ENCODE measurements around the gene HYDIN. TPM values are rescaled to one million over a fixed set of nuclear protein-coding genes. Genes with fewer than 3 reads are reported as not detected.

HYDIN gene
- total and polyA plus RNA-seq, 7 experiments from 2014 or later = 0.13 to 0.89 (median 0.32) TPM; not detected in 4

GRCh38 chr16:70770626-70771552 is 459.6 kb downstream of the HYDIN start:
- no peaks in the 10 kb centered on the region for H3K9me3 Mint-ChIP-seq
- H3K4me3 ChIP-seq (ENCODE audit: low read length) = no peak overlapping the region
- no peaks in the 10 kb centered on the region for H3K27me3 ChIP-seq (ENCODE audit: control insufficient read depth in 2 of 2, insufficient read depth in 2 of 2, low read length in 2 of 2)
- ATAC-seq (peak; percentile 76), DNase-seq (peak; percentile 20 to 70 (median 38))
- peaks cover 0 to 74% (median 3%) of the 10 kb centered on the region in 3 experiments for H3K36me3 ChIP-seq (ENCODE audit: control insufficient read depth in 2 of 3, insufficient read depth in 3 of 3, low read length in 3 of 3)
- H3K27me3 Mint-ChIP-seq = no peaks in the 10 kb centered on the region
- no peak overlapping the region for H3K27ac ChIP-seq (ENCODE audit: low read depth, low read length)
- no peaks in the 10 kb centered on the region for H3K9me3 ChIP-seq (ENCODE audit: control insufficient read depth in 2 of 3, low read length in 3 of 3)
- ChIA-PET CTCF (interaction anchor here (0.6 to 3.1 kb wide), 30 partner anchors 9 to 1444 kb away, joined by 3 to 33 read pairs (median 4); no protein-coding TSS in a partner anchor), POLR2A (interaction anchor here (0.6 to 2.4 kb wide), 8 partner anchors 20 to 539 kb away, joined by 3 to 10 read pairs (median 4); no protein-coding TSS in a partner anchor)
- H3K4me1 Mint-ChIP-seq = peaks cover 0 to 8% (median 0%) of the 10 kb centered on the region in 7 donors
- H3K27ac Mint-ChIP-seq = peak overlapping the region in 3 of 9 donors; percentile 12 to 26 (median 13)
- no peak overlapping the region for H3K4me3 Mint-ChIP-seq
- peaks cover 0 to 39% (median 4%) of the 10 kb centered on the region in 5 donors for H3K36me3 Mint-ChIP-seq
- intact Hi-C loops (cut with micrococcal nuclease) = loop anchor here (1.0 to 5.0 kb wide), 8 partner anchors 21 to 262 kb away; no protein-coding TSS in a partner anchor
- H3K4me1 ChIP-seq (ENCODE audit: control insufficient read depth in 2 of 2, insufficient read depth in 2 of 2, low read length in 2 of 2) = no peaks in the 10 kb centered on the region

- H3K27me3 ChIP-seq (ENCODE audit: control insufficient read depth in 2 of 2, insufficient read depth in 2 of 2, low read length in 2 of 2) = no peaks in the 10 kb centered on the region
- Mint-ChIP-seq H3K9me3 (no peaks in the 10 kb centered on the region), H3K4me3 (no peak overlapping the region), H3K27ac (peak overlapping the region in 1 of 9 donors; percentile 13), H3K27me3 (no peaks in the 10 kb centered on the region), H3K36me3 (peaks cover 0 to 38% (median 4%) of the 10 kb centered on the region in 5 donors), H3K4me1 (peaks cover 0 to 8% (median 0%) of the 10 kb centered on the region in 7 donors)
- POLR2A ChIA-PET = interaction anchor here (0.8 to 2.4 kb wide), 5 partner anchors 19 to 91 kb away, joined by 4 to 10 read pairs (median 4); no protein-coding TSS in a partner anchor
- H3K4me3 ChIP-seq (ENCODE audit: low read length) = no peak overlapping the region
- no peaks in the 10 kb centered on the region for H3K9me3 ChIP-seq (ENCODE audit: control insufficient read depth in 2 of 3, low read length in 3 of 3)
- no peak for ATAC-seq
- no peak overlapping the region for H3K27ac ChIP-seq (ENCODE audit: low read depth, low read length)
- H3K4me1 ChIP-seq (ENCODE audit: control insufficient read depth in 2 of 2, insufficient read depth in 2 of 2, low read length in 2 of 2) = no peaks in the 10 kb centered on the region
- CTCF ChIA-PET = interaction anchor here (0.6 to 3.1 kb wide), 16 partner anchors 15 to 841 kb away, joined by 3 to 33 read pairs (median 6); no protein-coding TSS in a partner anchor
- peaks cover 0 to 74% (median 3%) of the 10 kb centered on the region in 3 experiments for H3K36me3 ChIP-seq (ENCODE audit: control insufficient read depth in 2 of 3, insufficient read depth in 3 of 3, low read length in 3 of 3)
- intact Hi-C loops (cut with micrococcal nuclease) = loop anchor here (1.0 to 5.0 kb wide), 4 partner anchors 20 to 261 kb away; no protein-coding TSS in a partner anchor
- no peak for DNase-seq
Measured at GRCh38 chr16:70770291-70770625, 460.3 kb downstream of the HYDIN start.

- Histone ChIP-seq H3K36me3 (ENCODE audit: control insufficient read depth in 2 of 3, insufficient read depth in 3 of 3, low read length in 3 of 3) (peaks cover 0 to 75% (median 3%) of the 10 kb centered on the region in 3 experiments), H3K9me3 (ENCODE audit: control insufficient read depth in 2 of 3, low read length in 3 of 3) (no peaks in the 10 kb centered on the region), H3K4me1 (ENCODE audit: control insufficient read depth in 2 of 2, insufficient read depth in 2 of 2, low read length in 2 of 2) (no peaks in the 10 kb centered on the region), H3K27ac (ENCODE audit: low read depth, low read length) (no peak overlapping the region), H3K27me3 (ENCODE audit: control insufficient read depth in 2 of 2, insufficient read depth in 2 of 2, low read length in 2 of 2) (no peaks in the 10 kb centered on the region), H3K4me3 (ENCODE audit: low read length) (no peak overlapping the region)
- no peaks in the 10 kb centered on the region for H3K9me3 Mint-ChIP-seq
- ChIA-PET CTCF (interaction anchor here (0.6 to 3.1 kb wide), 11 partner anchors 16 to 143 kb away, joined by 3 to 33 read pairs (median 9); no protein-coding TSS in a partner anchor), POLR2A (interaction anchor here (0.8 to 2.4 kb wide), 4 partner anchors 19 to 90 kb away, joined by 4 to 10 read pairs (median 6); no protein-coding TSS in a partner anchor)
- H3K4me1 Mint-ChIP-seq = peaks cover 0 to 8% (median 0%) of the 10 kb centered on the region in 7 donors
- H3K36me3 Mint-ChIP-seq = peaks cover 0 to 39% (median 4%) of the 10 kb centered on the region in 5 donors
- no peaks in the 10 kb centered on the region for H3K27me3 Mint-ChIP-seq
- no peak overlapping the region for H3K4me3 Mint-ChIP-seq
- intact Hi-C loops (cut with micrococcal nuclease) = loop anchor here (1.0 to 5.0 kb wide), 4 partner anchors 19 to 261 kb away; no protein-coding TSS in a partner anchor
- no peak for ATAC-seq
- DNase-seq = no peak
- H3K27ac Mint-ChIP-seq = peak overlapping the region in 1 of 9 donors; percentile 59
Measured at GRCh38 chr16:70769761-70770160, 460.8 kb downstream of the HYDIN start.

- no peak for ATAC-seq
- no peaks in the 10 kb centered on the region for H3K9me3 Mint-ChIP-seq
- H3K27ac Mint-ChIP-seq = no peak overlapping the region
- POLR2A ChIA-PET = interaction anchor here (1.8 to 2.4 kb wide), 2 partner anchors 18 to 33 kb away, joined by 9 to 10 read pairs; no protein-coding TSS in a partner anchor
- peaks cover 0 to 8% (median 0%) of the 10 kb centered on the region in 7 donors for H3K4me1 Mint-ChIP-seq
- no peaks in the 10 kb centered on the region for H3K27me3 ChIP-seq (ENCODE audit: control insufficient read depth in 2 of 2, insufficient read depth in 2 of 2, low read length in 2 of 2)
- intact Hi-C loops (cut with micrococcal nuclease) = no loop called here
- H3K36me3 ChIP-seq (ENCODE audit: control insufficient read depth in 2 of 3, insufficient read depth in 3 of 3, low read length in 3 of 3) = peaks cover 0 to 77% (median 2%) of the 10 kb centered on the region in 3 experiments
- H3K4me3 ChIP-seq (ENCODE audit: low read length) = no peak overlapping the region
- no peaks in the 10 kb centered on the region for H3K9me3 ChIP-seq (ENCODE audit: control insufficient read depth in 2 of 3, low read length in 3 of 3)
- H3K27me3 Mint-ChIP-seq = no peaks in the 10 kb centered on the region
- CTCF ChIA-PET = interaction anchor here (1.4 to 3.1 kb wide), 3 partner anchors 46 to 90 kb away, joined by 3 to 33 read pairs (median 12); no protein-coding TSS in a partner anchor
- DNase-seq = no peak
- H3K4me1 ChIP-seq (ENCODE audit: control insufficient read depth in 2 of 2, insufficient read depth in 2 of 2, low read length in 2 of 2) = no peaks in the 10 kb centered on the region
- no peak overlapping the region for H3K4me3 Mint-ChIP-seq
- H3K36me3 Mint-ChIP-seq = peaks cover 0 to 42% (median 4%) of the 10 kb centered on the region in 5 donors
- no peak overlapping the region for H3K27ac ChIP-seq (ENCODE audit: low read depth, low read length)
Measured at GRCh38 chr16:70769131-70769530, 461.4 kb downstream of the HYDIN start.

GRCh38 chr16:70768203-70768580 is 462.3 kb downstream of the HYDIN start:
- ATAC-seq = no peak
- Mint-ChIP-seq H3K9me3 (no peaks in the 10 kb centered on the region), H3K36me3 (peaks cover 0 to 44% (median 4%) of the 10 kb centered on the region in 5 donors), H3K4me3 (no peak overlapping the region), H3K27ac (no peak overlapping the region), H3K4me1 (peaks cover 0 to 8% (median 0%) of the 10 kb centered on the region in 7 donors), H3K27me3 (no peaks in the 10 kb centered on the region)
- H3K27me3 ChIP-seq (ENCODE audit: control insufficient read depth in 2 of 2, insufficient read depth in 2 of 2, low read length in 2 of 2) = no peaks in the 10 kb centered on the region
- no peaks in the 10 kb centered on the region for H3K4me1 ChIP-seq (ENCODE audit: control insufficient read depth in 2 of 2, insufficient read depth in 2 of 2, low read length in 2 of 2)
- H3K36me3 ChIP-seq (ENCODE audit: control insufficient read depth in 2 of 3, insufficient read depth in 3 of 3, low read length in 3 of 3) = peaks cover 0 to 81% (median 0%) of the 10 kb centered on the region in 3 experiments
- no peak for DNase-seq
- H3K4me3 ChIP-seq (ENCODE audit: low read length) = no peak overlapping the region
- intact Hi-C loops (cut with micrococcal nuclease) = no loop called here
- no peak overlapping the region for H3K27ac ChIP-seq (ENCODE audit: low read depth, low read length)
- CTCF ChIA-PET = interaction anchor here (0.9 to 1.3 kb wide), 3 partner anchors 19 to 98 kb away, joined by 3 to 6 read pairs (median 3); no protein-coding TSS in a partner anchor
- POLR2A ChIA-PET = no interaction called here
- H3K9me3 ChIP-seq (ENCODE audit: control insufficient read depth in 2 of 3, low read length in 3 of 3) = no peaks in the 10 kb centered on the region

Measured in naive thymus-derived CD4-positive, alpha-beta T cell (primary cell).